ENCODE measurements around the gene ALDH3A2.

DNA sequence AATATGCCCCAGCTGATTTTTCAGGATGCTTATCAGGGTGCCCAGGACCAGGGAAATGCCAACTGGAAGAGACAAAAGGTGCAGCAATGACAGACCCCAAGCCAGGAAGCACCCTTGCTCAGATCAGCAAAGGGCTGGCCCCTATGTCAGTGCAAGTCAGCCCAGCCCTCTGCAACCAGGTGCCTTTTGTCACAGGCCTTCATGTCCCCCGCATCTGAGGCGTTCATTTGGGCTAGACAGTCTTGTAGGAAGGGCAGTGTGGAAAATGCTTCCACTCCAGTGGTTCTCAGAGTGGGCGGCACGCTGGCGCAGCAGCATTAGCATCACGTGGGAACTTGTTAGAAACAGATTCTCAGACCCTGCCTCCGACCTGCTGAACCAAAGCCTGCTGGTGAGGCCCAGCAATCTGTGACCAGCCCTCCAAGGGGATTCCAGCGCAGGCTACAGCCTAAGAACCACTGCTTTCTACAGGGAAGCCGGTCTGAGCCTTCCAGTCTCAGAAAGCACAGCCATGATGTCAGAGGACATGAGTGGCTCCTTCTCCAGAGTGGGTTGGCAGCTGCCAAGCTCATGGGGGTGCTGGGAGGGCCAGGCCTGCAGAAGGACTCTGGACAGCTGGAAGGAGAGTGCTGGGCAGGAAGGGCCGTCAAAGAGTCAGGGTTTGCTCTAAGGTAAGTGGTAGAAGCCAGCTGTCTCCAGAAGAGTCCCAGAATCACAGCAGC is 54.7 kb downstream of the ALDH3A2 start:
- TF ChIP-seq EZH2 (IDR thresholded peaks at IDR 0.05; ENCODE audit: borderline replicate concordance, low read length) = no peak
- TF ChIP-seq, protein P1, sequence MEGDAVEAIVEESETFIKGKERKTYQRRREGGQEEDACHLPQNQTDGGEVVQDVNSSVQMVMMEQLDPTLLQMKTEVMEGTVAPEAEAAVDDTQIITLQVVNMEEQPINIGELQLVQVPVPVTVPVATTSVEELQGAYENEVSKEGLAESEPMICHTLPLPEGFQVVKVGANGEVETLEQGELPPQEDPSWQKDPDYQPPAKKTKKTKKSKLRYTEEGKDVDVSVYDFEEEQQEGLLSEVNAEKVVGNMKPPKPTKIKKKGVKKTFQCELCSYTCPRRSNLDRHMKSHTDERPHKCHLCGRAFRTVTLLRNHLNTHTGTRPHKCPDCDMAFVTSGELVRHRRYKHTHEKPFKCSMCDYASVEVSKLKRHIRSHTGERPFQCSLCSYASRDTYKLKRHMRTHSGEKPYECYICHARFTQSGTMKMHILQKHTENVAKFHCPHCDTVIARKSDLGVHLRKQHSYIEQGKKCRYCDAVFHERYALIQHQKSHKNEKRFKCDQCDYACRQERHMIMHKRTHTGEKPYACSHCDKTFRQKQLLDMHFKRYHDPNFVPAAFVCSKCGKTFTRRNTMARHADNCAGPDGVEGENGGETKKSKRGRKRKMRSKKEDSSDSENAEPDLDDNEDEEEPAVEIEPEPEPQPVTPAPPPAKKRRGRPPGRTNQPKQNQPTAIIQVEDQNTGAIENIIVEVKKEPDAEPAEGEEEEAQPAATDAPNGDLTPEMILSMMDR (conservative IDR thresholded peaks at IDR 0.05 in 1 of 2, IDR thresholded peaks at IDR 0.05 in 1 of 2; ENCODE audit: extremely low read depth in 1 of 2, insufficient read depth in 1 of 2, low read depth in 1 of 2, low read length in 2 of 2) = no peak
